Measurements from ENCODE around the gene ATP2B2.

The ATP2B2 gene

DNA sequence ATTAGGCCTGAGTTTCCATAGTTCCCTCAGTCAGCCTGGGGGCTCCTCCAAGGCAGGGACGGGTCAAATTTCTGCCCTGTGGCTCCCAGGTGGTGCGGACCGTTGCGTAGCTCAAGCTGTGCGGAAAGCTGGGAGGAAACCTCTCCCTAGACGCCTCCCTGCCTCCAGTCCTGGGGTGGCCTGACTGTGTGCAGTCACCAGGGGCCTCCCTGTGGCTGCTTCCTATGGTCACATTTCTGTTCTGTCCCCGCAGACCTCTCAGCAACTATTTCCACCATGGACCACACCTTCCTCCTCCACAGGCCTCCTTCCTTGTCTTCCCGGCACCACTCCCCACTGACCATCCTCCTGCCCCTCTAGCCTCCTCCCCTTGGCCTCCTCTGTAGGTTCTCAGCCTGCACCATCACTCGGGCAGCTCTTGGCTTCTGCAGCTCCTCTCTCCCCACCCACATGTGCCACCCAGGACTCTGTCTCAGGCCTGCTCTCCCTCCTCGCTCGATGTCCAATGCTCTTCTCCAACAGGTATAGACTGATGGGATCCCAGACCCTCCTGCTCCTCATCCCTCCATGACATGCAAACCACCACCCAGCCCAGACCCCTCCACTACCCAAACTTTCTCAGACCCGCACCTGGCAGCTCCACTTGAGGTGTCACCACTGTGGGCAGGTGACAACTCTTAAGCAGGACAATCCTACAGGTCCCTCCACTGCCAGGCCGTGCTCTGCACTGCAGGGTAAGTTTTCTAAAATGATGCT, 157.6 kb downstream of the ATP2B2 start:
- H3K36me3 ChIP-seq (ENCODE audit: control insufficient read depth, insufficient read depth, low read length), result no peaks in the 10 kb centered on the region
- no peak overlapping the region for H3K9ac ChIP-seq (ENCODE audit: low read length)
- peaks cover 8% of the 10 kb centered on the region for H3K27me3 ChIP-seq (ENCODE audit: control insufficient read depth, insufficient read depth, low read length)
- H3K4me1 ChIP-seq (ENCODE audit: control insufficient read depth, insufficient read depth, low read length), result no peaks in the 10 kb centered on the region
- no peak overlapping the region for H3K4me3 ChIP-seq (ENCODE audit: low read length)
- H3K9me3 ChIP-seq (ENCODE audit: control insufficient read depth, low read length), result no peaks in the 10 kb centered on the region

- no peaks in the 10 kb centered on the region for H3K9me3 ChIP-seq (ENCODE audit: control insufficient read depth, low read length)
- peaks cover 8% of the 10 kb centered on the region for H3K27me3 ChIP-seq (ENCODE audit: control insufficient read depth, insufficient read depth, low read length)
- H3K36me3 ChIP-seq (ENCODE audit: control insufficient read depth, insufficient read depth, low read length), result no peaks in the 10 kb centered on the region
Measured at GRCh38 chr3:10345911-10346310, 159.5 kb downstream of the ATP2B2 start.

GRCh38 chr3:10344944-10345575, 160.3 kb downstream of the ATP2B2 start:
- no peak overlapping the region for H3K4me3 ChIP-seq (ENCODE audit: low read length)
- H3K36me3 ChIP-seq (ENCODE audit: control insufficient read depth, insufficient read depth, low read length), result no peaks in the 10 kb centered on the region
- no peaks in the 10 kb centered on the region for H3K9me3 ChIP-seq (ENCODE audit: control insufficient read depth, low read length)
- H3K4me1 ChIP-seq (ENCODE audit: control insufficient read depth, insufficient read depth, low read length), result no peaks in the 10 kb centered on the region
- H3K27me3 ChIP-seq (ENCODE audit: control insufficient read depth, insufficient read depth, low read length), result peaks cover 8% of the 10 kb centered on the region
- H3K9ac ChIP-seq (ENCODE audit: low read length), result no peak overlapping the region

More at GRCh38 chr3:10345911-10346310, 159.5 kb downstream of the ATP2B2 start:
- Histone ChIP-seq H3K4me1 (ENCODE audit: control insufficient read depth, insufficient read depth, low read length) (no peaks in the 10 kb centered on the region), H3K4me3 (ENCODE audit: low read length) (no peak overlapping the region), H3K9ac (ENCODE audit: low read length) (no peak overlapping the region)

GRCh38 chr3:10344147-10344943, 161.0 kb downstream of the ATP2B2 start:
- no peak overlapping the region for H3K9ac ChIP-seq (ENCODE audit: low read length)
- no peaks in the 10 kb centered on the region for H3K9me3 ChIP-seq (ENCODE audit: control insufficient read depth, low read length)
- H3K4me3 ChIP-seq (ENCODE audit: low read length), result no peak overlapping the region
- peaks cover 8% of the 10 kb centered on the region for H3K27me3 ChIP-seq (ENCODE audit: control insufficient read depth, insufficient read depth, low read length)
- H3K4me1 ChIP-seq (ENCODE audit: control insufficient read depth, insufficient read depth, low read length), result no peaks in the 10 kb centered on the region
- no peaks in the 10 kb centered on the region for H3K36me3 ChIP-seq (ENCODE audit: control insufficient read depth, insufficient read depth, low read length)

DNA sequence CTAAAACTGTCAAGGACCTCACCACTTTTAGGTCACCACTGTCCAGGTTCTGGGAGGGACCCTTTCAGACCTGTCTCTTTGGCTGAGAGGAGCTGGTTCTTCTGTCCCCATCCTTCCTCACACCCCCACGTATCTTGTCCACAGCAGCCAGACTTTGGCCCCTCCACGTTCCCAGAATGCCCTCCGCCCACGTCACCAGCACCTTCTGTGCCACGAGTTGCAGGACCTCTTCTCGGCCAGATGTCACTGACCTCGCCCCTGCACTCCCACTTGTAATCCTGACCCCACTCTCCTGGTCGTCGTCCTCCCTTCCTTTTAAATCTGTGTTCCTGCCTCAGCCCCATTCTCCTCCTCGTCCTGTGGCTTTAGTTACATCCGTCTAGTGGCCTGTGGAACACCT, 161.9 kb downstream of the ATP2B2 start:
- Histone ChIP-seq H3K4me1 (ENCODE audit: control insufficient read depth, insufficient read depth, low read length) (no peaks in the 10 kb centered on the region), H3K4me3 (ENCODE audit: low read length) (no peak overlapping the region), H3K9ac (ENCODE audit: low read length) (no peak overlapping the region), H3K27me3 (ENCODE audit: control insufficient read depth, insufficient read depth, low read length) (peaks cover 8% of the 10 kb centered on the region), H3K9me3 (ENCODE audit: control insufficient read depth, low read length) (no peaks in the 10 kb centered on the region), H3K36me3 (ENCODE audit: control insufficient read depth, insufficient read depth, low read length) (no peaks in the 10 kb centered on the region)

GRCh38 chr3:10342781-10343180, 162.6 kb downstream of the ATP2B2 start:
- H3K9ac ChIP-seq (ENCODE audit: low read length), result no peak overlapping the region
- no peak overlapping the region for H3K4me3 ChIP-seq (ENCODE audit: low read length)
- no peaks in the 10 kb centered on the region for H3K9me3 ChIP-seq (ENCODE audit: control insufficient read depth, low read length)
- no peaks in the 10 kb centered on the region for H3K4me1 ChIP-seq (ENCODE audit: control insufficient read depth, insufficient read depth, low read length)
- peaks cover 8% of the 10 kb centered on the region for H3K27me3 ChIP-seq (ENCODE audit: control insufficient read depth, insufficient read depth, low read length)
- H3K36me3 ChIP-seq (ENCODE audit: control insufficient read depth, insufficient read depth, low read length), result no peaks in the 10 kb centered on the region

DNA sequence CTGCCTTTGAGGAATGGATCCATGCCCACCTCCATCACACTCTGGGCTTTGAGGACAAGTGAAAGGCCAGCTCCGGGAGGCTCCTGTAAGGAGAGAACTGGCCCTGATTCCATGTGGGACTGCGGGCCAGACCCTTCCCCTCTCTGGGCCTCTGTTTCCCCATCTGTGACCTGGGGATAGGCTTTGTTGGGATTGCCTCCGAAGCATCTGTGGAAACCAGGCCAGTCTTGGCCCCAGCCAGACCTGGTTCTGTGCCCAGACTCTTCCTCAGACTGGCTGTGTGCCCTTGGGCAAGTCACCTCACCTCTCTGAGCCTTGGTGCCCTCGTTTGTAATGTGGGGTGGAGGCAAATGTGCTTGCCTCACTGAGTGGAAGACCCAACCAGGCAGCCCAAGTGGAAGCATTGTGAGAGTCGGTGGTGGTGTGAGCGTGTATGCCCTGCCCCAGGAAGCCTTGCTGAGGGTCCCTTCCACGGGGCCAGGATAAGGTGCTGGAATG, 163.4 kb downstream of the ATP2B2 start:
- Histone ChIP-seq H3K9ac (ENCODE audit: low read length) (no peak overlapping the region), H3K36me3 (ENCODE audit: control insufficient read depth, insufficient read depth, low read length) (no peaks in the 10 kb centered on the region), H3K9me3 (ENCODE audit: control insufficient read depth, low read length) (no peaks in the 10 kb centered on the region), H3K27me3 (ENCODE audit: control insufficient read depth, insufficient read depth, low read length) (peaks cover 8% of the 10 kb centered on the region), H3K4me3 (ENCODE audit: low read length) (no peak overlapping the region), H3K4me1 (ENCODE audit: control insufficient read depth, insufficient read depth, low read length) (no peaks in the 10 kb centered on the region)

- peaks cover 8% of the 10 kb centered on the region for H3K27me3 ChIP-seq (ENCODE audit: control insufficient read depth, insufficient read depth, low read length)
- H3K4me3 ChIP-seq (ENCODE audit: low read length), result no peak overlapping the region
- no peaks in the 10 kb centered on the region for H3K36me3 ChIP-seq (ENCODE audit: control insufficient read depth, insufficient read depth, low read length)
- H3K4me1 ChIP-seq (ENCODE audit: control insufficient read depth, insufficient read depth, low read length), result no peaks in the 10 kb centered on the region
- no peak overlapping the region for H3K9ac ChIP-seq (ENCODE audit: low read length)
- H3K9me3 ChIP-seq (ENCODE audit: control insufficient read depth, low read length), result no peaks in the 10 kb centered on the region
Measured at GRCh38 chr3:10340476-10340875, 164.9 kb downstream of the ATP2B2 start.

DNA sequence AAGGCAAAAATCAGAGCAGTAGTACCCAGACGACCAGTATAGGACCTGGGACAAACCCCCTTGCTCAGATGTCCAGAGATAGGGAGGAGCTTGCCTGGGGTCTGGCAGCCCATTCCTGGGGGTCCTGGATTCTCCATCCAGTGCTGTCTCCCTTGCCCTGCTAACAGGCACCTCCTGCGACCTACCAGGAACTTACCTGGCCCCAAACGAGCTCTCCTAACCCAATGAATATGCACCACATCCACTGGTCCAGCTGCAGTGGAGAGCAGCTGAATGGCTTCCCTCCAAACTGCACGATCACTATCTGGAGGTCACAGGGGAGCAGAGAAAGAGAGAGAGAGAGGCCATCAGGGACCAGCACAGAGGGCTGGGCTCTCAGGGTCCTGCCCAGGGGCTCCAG, 165.3 kb downstream of the ATP2B2 start:
- Histone ChIP-seq H3K4me3 (ENCODE audit: low read length) (no peak overlapping the region), H3K9ac (ENCODE audit: low read length) (no peak overlapping the region), H3K9me3 (ENCODE audit: control insufficient read depth, low read length) (no peaks in the 10 kb centered on the region), H3K4me1 (ENCODE audit: control insufficient read depth, insufficient read depth, low read length) (no peaks in the 10 kb centered on the region), H3K27me3 (ENCODE audit: control insufficient read depth, insufficient read depth, low read length) (peaks cover 8% of the 10 kb centered on the region), H3K36me3 (ENCODE audit: control insufficient read depth, insufficient read depth, low read length) (no peaks in the 10 kb centered on the region)

DNA sequence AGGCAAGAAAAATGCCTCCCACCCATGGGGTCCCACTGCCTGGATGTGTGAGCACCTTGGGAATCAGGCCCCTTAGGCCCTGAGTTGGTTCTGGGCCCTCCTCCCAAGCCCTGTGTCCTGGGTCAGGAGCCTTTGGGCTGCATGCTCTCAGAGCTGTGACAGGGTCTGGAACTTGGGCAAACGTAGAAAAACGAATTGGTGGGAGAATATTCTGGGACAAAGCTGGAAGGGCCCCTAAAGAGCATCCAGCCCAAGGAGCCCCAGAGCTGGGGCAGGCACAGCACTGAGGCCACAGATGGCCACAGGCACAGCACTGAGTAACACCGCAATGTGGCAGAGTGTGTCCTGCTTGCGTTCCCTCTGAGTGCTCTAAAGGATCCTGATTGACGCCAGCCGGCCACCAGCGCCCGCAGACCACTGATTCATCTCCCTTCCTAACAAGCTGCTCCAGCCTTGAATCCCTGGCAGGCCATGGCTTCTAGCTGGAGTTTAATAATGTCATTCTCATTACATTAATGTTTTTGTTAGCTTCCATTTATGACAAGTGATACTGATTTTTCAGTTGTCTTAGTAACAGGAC, 165.9 kb downstream of the ATP2B2 start:
- Histone ChIP-seq H3K27me3 (ENCODE audit: control insufficient read depth, insufficient read depth, low read length) (peaks cover 5% of the 10 kb centered on the region), H3K36me3 (ENCODE audit: control insufficient read depth, insufficient read depth, low read length) (no peaks in the 10 kb centered on the region), H3K9me3 (ENCODE audit: control insufficient read depth, low read length) (no peaks in the 10 kb centered on the region), H3K9ac (ENCODE audit: low read length) (no peak overlapping the region), H3K4me1 (ENCODE audit: control insufficient read depth, insufficient read depth, low read length) (no peaks in the 10 kb centered on the region), H3K4me3 (ENCODE audit: low read length) (no peak overlapping the region)

- no peak overlapping the region for H3K9ac ChIP-seq (ENCODE audit: low read length)
- H3K36me3 ChIP-seq (ENCODE audit: control insufficient read depth, insufficient read depth, low read length), result no peaks in the 10 kb centered on the region
- H3K4me1 ChIP-seq (ENCODE audit: control insufficient read depth, insufficient read depth, low read length), result no peaks in the 10 kb centered on the region
- no peaks in the 10 kb centered on the region for H3K9me3 ChIP-seq (ENCODE audit: control insufficient read depth, low read length)
- peaks cover 3% of the 10 kb centered on the region for H3K27me3 ChIP-seq (ENCODE audit: control insufficient read depth, insufficient read depth, low read length)
- H3K4me3 ChIP-seq (ENCODE audit: low read length), result no peak overlapping the region
Measured at GRCh38 chr3:10338591-10339353, 166.6 kb downstream of the ATP2B2 start.
